ENCODE measurements around the gene C16orf92.

C16orf92 gene

DNA sequence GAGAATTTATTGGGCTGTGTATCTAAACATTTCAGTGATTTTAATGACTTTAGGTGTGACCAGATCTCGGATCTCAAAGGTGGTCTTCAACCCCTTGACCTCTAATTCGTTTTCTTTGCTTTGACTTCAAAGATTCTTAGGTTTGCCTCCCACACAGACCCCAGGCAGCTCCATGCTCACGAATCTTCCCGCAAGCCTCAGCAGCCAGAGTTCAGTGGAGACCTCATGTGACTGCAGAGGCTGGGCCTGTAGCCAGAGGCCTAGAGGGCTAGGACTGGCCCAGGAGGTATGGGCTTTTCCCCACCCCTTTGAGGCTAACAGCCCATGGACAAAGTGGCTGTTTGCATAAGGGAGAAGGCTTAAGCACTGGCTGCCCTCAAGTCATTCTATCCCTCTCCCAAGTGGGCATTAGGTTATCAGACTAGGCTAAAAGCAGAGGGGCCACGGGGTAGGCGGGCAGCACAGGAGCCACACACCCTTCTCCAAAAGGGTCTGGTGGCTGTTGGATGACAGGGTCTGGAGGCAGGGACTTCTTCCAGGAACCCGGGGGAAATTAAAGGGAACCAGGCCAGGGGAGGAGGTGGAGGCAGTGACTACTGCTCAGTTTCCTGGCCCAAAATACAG, 30.5 kb upstream of the C16orf92 start:
- no peak for ATAC-seq
- TF ChIP-seq, protein P1, sequence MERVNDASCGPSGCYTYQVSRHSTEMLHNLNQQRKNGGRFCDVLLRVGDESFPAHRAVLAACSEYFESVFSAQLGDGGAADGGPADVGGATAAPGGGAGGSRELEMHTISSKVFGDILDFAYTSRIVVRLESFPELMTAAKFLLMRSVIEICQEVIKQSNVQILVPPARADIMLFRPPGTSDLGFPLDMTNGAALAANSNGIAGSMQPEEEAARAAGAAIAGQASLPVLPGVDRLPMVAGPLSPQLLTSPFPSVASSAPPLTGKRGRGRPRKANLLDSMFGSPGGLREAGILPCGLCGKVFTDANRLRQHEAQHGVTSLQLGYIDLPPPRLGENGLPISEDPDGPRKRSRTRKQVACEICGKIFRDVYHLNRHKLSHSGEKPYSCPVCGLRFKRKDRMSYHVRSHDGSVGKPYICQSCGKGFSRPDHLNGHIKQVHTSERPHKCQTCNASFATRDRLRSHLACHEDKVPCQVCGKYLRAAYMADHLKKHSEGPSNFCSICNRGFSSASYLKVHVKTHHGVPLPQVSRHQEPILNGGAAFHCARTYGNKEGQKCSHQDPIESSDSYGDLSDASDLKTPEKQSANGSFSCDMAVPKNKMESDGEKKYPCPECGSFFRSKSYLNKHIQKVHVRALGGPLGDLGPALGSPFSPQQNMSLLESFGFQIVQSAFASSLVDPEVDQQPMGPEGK (CRISPR knock-in tag; IDR thresholded peaks at IDR 0.05; ENCODE audit: borderline replicate concordance) = no peak

DNA sequence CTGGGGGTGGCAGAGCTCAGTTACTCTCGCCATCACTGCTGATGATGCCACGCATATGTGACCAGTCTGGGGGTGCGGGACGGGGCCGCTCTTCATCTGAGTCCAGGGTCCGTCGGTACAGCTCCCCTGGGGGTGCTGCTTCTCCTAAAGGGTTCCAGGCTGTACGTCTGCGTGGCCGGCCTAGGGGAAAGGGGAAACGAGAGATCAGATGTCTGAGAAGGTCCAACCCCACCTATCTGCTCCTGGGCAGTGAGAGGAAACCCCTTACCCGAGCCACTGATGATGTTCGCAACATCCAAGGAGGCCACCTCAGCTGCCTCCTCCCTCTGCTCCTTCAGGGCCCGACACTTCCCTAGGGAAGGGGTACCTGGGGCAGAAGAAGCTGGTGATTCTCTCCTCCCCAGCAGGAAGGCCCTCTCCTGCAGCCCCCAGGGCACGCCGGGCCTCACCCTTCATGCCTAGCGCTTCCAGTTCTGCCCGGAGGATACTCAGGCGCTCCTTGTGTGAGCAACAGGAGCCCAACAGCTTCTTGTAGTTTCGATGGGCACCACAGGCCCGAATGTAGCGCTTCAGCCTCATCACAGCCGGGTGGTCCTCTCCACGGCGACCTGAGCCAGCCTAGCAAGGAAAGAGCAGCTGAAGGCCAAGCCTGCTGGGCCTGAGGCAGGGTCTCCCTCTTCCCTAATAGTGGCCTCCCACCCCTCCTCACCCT, 29.7 kb upstream of the C16orf92 start:
- no peak for ATAC-seq
- TF ChIP-seq ZNF565 (CRISPR knock-in tag; conservative IDR thresholded peaks at IDR 0.05; ENCODE audit: low read depth) = no peak

DNA sequence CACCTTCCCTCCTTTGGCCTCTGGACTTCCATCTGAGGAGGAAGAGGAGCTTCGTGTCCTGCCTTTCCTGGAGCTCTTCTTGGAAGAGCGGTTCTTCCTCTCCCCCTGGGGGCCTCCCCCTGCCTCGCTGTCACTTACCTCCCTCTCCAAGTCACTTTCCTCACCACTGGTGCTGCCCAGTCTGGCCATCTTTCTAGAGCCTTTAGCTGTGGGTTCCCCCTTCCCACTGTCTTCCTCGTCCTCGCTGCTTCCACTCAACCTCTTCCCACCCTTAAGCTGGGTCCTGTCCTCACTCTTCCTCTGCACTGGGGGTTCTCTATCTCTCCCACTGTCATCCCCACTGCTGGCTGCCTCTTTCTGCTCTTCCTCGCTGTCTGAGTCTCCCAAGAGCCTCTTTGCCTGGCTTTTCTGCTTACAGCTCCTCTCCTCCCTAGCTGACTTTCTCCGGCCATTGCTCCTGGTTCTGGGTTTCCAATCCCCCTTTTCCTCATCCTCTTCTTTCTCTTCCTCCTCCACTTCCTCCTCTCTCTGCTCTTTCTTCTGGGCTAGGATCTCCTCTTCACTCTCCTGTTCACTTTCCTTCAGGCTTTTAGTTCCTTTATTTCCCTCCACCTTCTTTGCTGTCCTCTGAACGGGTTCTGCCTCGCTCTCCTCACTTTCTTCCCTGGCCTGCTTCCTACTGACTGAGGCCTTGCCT, 28.9 kb upstream of the C16orf92 start:
- TF ChIP-seq ARNTL (CRISPR knock-in tag; IDR thresholded peaks at IDR 0.05; ENCODE audit: borderline replicate concordance, low read depth) (no peak), RARB (CRISPR knock-in tag; IDR thresholded peaks at IDR 0.05) (no peak), ZNF565 (CRISPR knock-in tag; conservative IDR thresholded peaks at IDR 0.05; ENCODE audit: low read depth) (no peak), ZFP30 (CRISPR knock-in tag; IDR thresholded peaks at IDR 0.05) (no peak), ZFP3 (CRISPR knock-in tag; IDR thresholded peaks at IDR 0.05) (no peak), BACH2 (CRISPR knock-in tag; IDR thresholded peaks at IDR 0.05; ENCODE audit: borderline replicate concordance) (no peak), GLIS3 (CRISPR knock-in tag; IDR thresholded peaks at IDR 0.05) (no peak), OSR1 (CRISPR knock-in tag; IDR thresholded peaks at IDR 0.05) (no peak)
- TF ChIP-seq, protein P1 (CRISPR knock-in tag; IDR thresholded peaks at IDR 0.05; ENCODE audit: borderline replicate concordance) = no peak
- TF ChIP-seq, protein P2, sequence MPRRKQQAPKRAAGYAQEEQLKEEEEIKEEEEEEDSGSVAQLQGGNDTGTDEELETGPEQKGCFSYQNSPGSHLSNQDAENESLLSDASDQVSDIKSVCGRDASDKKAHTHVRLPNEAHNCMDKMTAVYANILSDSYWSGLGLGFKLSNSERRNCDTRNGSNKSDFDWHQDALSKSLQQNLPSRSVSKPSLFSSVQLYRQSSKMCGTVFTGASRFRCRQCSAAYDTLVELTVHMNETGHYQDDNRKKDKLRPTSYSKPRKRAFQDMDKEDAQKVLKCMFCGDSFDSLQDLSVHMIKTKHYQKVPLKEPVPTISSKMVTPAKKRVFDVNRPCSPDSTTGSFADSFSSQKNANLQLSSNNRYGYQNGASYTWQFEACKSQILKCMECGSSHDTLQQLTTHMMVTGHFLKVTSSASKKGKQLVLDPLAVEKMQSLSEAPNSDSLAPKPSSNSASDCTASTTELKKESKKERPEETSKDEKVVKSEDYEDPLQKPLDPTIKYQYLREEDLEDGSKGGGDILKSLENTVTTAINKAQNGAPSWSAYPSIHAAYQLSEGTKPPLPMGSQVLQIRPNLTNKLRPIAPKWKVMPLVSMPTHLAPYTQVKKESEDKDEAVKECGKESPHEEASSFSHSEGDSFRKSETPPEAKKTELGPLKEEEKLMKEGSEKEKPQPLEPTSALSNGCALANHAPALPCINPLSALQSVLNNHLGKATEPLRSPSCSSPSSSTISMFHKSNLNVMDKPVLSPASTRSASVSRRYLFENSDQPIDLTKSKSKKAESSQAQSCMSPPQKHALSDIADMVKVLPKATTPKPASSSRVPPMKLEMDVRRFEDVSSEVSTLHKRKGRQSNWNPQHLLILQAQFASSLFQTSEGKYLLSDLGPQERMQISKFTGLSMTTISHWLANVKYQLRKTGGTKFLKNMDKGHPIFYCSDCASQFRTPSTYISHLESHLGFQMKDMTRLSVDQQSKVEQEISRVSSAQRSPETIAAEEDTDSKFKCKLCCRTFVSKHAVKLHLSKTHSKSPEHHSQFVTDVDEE (CRISPR knock-in tag; IDR thresholded peaks at IDR 0.05) = no peak
- ATAC-seq = no peak

DNA sequence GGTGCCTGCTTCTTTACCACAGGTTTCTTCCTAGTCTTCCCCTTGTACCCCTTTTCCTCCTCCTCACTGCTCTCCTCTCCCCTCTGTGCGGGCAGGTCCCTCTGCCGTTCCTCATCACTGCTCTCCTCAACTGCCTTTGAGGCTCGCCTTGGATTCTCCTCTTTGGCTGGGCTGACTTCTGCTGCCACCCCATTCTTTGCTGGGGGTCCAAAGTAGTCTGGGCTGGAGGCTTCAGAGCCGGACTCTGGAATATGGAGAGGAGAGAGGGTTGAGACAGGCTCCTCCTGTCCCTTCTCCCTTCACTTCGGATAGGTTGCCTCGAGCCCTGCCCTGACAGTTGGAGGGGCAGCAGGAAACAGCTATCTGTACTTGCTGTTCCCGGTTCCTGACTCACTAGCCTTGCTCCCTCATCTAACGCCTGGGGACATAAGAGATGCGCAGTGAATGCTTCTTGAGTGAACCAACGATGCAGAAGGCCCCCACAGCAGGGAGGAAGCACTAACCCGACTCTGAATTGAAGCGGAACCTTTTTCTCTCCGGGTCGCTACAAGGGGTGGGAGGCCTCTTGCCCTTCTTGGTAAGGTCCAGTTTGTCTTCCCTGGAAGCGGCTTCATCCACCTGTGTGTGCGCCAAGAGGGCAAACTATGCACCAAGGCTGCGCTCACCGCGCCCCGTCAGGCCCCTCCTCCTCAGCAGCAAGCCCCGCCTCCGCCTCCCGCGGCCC, 28.2 kb upstream of the C16orf92 start:
- ATAC-seq = peak; percentile 27
- TF ChIP-seq, protein P1 (CRISPR knock-in tag; IDR thresholded peaks at IDR 0.05; ENCODE audit: borderline replicate concordance) = no peak
- TF ChIP-seq, protein P3, sequence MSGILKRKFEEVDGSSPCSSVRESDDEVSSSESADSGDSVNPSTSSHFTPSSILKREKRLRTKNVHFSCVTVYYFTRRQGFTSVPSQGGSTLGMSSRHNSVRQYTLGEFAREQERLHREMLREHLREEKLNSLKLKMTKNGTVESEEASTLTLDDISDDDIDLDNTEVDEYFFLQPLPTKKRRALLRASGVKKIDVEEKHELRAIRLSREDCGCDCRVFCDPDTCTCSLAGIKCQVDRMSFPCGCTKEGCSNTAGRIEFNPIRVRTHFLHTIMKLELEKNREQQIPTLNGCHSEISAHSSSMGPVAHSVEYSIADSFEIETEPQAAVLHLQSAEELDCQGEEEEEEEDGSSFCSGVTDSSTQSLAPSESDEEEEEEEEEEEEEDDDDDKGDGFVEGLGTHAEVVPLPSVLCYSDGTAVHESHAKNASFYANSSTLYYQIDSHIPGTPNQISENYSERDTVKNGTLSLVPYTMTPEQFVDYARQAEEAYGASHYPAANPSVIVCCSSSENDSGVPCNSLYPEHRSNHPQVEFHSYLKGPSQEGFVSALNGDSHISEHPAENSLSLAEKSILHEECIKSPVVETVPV (CRISPR knock-in tag; IDR thresholded peaks at IDR 0.05) = no peak
- TF ChIP-seq CSDC2 (CRISPR knock-in tag; IDR thresholded peaks at IDR 0.05) (no peak), OSR1 (CRISPR knock-in tag; IDR thresholded peaks at IDR 0.05) (no peak), TOX (CRISPR knock-in tag; IDR thresholded peaks at IDR 0.05; ENCODE audit: borderline replicate concordance) (no peak), RARB (CRISPR knock-in tag; IDR thresholded peaks at IDR 0.05) (no peak), ZC3H10 (CRISPR knock-in tag; IDR thresholded peaks at IDR 0.05) (no peak), GLIS3 (CRISPR knock-in tag; IDR thresholded peaks at IDR 0.05) (no peak), ZNF70 (CRISPR knock-in tag; IDR thresholded peaks at IDR 0.05) (no peak), BACH2 (CRISPR knock-in tag; IDR thresholded peaks at IDR 0.05; ENCODE audit: borderline replicate concordance) (no peak), ARNTL (CRISPR knock-in tag; IDR thresholded peaks at IDR 0.05; ENCODE audit: borderline replicate concordance, low read depth) (no peak), SNAI2 (CRISPR knock-in tag; IDR thresholded peaks at IDR 0.05) (no peak)
- TF ChIP-seq, protein P4, sequence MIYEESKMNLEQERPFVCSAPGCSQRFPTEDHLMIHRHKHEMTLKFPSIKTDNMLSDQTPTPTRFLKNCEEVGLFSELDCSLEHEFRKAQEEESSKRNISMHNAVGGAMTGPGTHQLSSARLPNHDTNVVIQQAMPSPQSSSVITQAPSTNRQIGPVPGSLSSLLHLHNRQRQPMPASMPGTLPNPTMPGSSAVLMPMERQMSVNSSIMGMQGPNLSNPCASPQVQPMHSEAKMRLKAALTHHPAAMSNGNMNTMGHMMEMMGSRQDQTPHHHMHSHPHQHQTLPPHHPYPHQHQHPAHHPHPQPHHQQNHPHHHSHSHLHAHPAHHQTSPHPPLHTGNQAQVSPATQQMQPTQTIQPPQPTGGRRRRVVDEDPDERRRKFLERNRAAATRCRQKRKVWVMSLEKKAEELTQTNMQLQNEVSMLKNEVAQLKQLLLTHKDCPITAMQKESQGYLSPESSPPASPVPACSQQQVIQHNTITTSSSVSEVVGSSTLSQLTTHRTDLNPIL (CRISPR knock-in tag; IDR thresholded peaks at IDR 0.05; ENCODE audit: low read depth) = no peak
- TF ChIP-seq, protein P5, sequence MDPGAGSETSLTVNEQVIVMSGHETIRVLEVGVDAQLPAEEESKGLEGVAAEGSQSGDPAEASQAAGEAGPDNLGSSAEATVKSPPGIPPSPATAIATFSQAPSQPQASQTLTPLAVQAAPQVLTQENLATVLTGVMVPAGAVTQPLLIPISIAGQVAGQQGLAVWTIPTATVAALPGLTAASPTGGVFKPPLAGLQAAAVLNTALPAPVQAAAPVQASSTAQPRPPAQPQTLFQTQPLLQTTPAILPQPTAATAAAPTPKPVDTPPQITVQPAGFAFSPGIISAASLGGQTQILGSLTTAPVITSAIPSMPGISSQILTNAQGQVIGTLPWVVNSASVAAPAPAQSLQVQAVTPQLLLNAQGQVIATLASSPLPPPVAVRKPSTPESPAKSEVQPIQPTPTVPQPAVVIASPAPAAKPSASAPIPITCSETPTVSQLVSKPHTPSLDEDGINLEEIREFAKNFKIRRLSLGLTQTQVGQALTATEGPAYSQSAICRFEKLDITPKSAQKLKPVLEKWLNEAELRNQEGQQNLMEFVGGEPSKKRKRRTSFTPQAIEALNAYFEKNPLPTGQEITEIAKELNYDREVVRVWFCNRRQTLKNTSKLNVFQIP (CRISPR knock-in tag; IDR thresholded peaks at IDR 0.05; ENCODE audit: borderline replicate concordance, low read depth) = no peak
